IMR-90 (cell line): ENCODE results near the gene KPRP. TPM values are rescaled to one million over a fixed set of nuclear protein-coding genes. Genes with fewer than 3 reads are reported as not detected.
A peak's percentile ranks its signal among the peaks of the same experiment; 100 is the strongest.

Experiments
- ATAC-seq: fragments of 200-7000 bp; cut with Tn5 transposase; 2 replicates; pipeline ENCODE4 v1.9.1; 2020; ENCODE audit warnings: low read depth, mild to moderate bottlenecking, moderate library complexity
- BruUV-seq: library from RNA; stranded (reverse); fragments of 400-500 nt; replicated peaks from 2 replicates; lab custom pipeline; 2021; lab: Mats Ljungman, UMichigan
- CTCF ChIA-PET: fragments of 300-600 bp; formaldehyde crosslinking; extraction: SDS; loops from one replicate; lab custom pipeline; 2021; ENCODE audit warnings: antibody characterized with exemption; lab: Yijun Ruan, JAX
- POLR2A ChIA-PET: fragments of 300-600 bp; sonication (Branson Sonifier 250); formaldehyde crosslinking; loops from one replicate; lab custom pipeline; 2022; ENCODE audit warnings: antibody characterized with exemption; ENCODE audit not compliant: unreplicated experiment; lab: Charles Lee
- DNase-seq: peaks from one replicate; pipeline ENCODE4 v3.0.0; 2013
- H2AFZ ChIP-seq: replicated peaks from 2 replicates; pipeline ENCODE3; 2013; ENCODE audit warnings: low read length, mild to moderate bottlenecking; ENCODE audit not compliant: poor library complexity
- H2AK5ac ChIP-seq: 2 replicates; pipeline ENCODE4 v1.6.1; 2013; ENCODE audit warnings: low read depth, low read length, inconsistent platforms
- H2AK9ac ChIP-seq: replicated peaks from 2 replicates; pipeline ENCODE3; 2013; ENCODE audit warnings: mild to moderate bottlenecking, low read depth, low read length, moderate library complexity; ENCODE audit not compliant: poor library complexity
- H2BK120ac ChIP-seq: 2 replicates; pipeline ENCODE4 v1.6.1; 2013; ENCODE audit warnings: low read depth, low read length, inconsistent platforms
- H2BK15ac ChIP-seq: 3 replicates; pipeline ENCODE4 v1.6.1; 2013; ENCODE audit warnings: low read depth, low read length, inconsistent platforms
- H2BK20ac ChIP-seq: 2 replicates; pipeline ENCODE4 v1.6.1; 2013; ENCODE audit warnings: low read depth, mild to moderate bottlenecking, inconsistent platforms, low read length, moderate library complexity
- H2BK5ac ChIP-seq: 2 replicates; pipeline ENCODE4 v1.6.1; 2013; ENCODE audit warnings: mild to moderate bottlenecking, low read depth, low read length, inconsistent platforms; ENCODE audit not compliant: poor library complexity, severe bottlenecking
- H3K14ac ChIP-seq: replicated peaks from 2 replicates; pipeline ENCODE4 v1.6.1; 2013; ENCODE audit warnings: low read depth, low read length, inconsistent platforms
- H3K18ac ChIP-seq: 2 replicates; pipeline ENCODE4 v1.6.1; 2013; ENCODE audit warnings: low read depth, low read length, control low read depth
- H3K23ac ChIP-seq: 2 replicates; pipeline ENCODE4 v1.6.1; 2013; ENCODE audit warnings: low read depth, low read length, inconsistent platforms
- H3K27ac ChIP-seq: 2 replicates; pipeline ENCODE4 v1.5.1; 2013; ENCODE audit warnings: mild to moderate bottlenecking, control low read depth, low read length; ENCODE audit not compliant: insufficient read depth
- H3K27me3 ChIP-seq: 2 replicates; pipeline ENCODE4 v1.6.1; 2013; ENCODE audit warnings: low read length; ENCODE audit not compliant: control insufficient read depth, insufficient read depth
- H3K36me3 ChIP-seq: 2 replicates; pipeline ENCODE4 v1.6.1; 2013; ENCODE audit warnings: low read length, mixed read lengths; ENCODE audit not compliant: control insufficient read depth, insufficient read depth
- H3K4ac ChIP-seq: 2 replicates; pipeline ENCODE4 v1.6.1; 2013; ENCODE audit warnings: low read depth, low read length, inconsistent platforms
- H3K4me1 ChIP-seq: 2 replicates; pipeline ENCODE4 v1.6.1; 2013; ENCODE audit warnings: low read length, mixed read lengths; ENCODE audit not compliant: control insufficient read depth, insufficient read depth
- H3K4me2 ChIP-seq: 2 replicates; pipeline ENCODE4 v1.6.1; 2013; ENCODE audit warnings: low read depth, mild to moderate bottlenecking, control low read depth, low read length, moderate library complexity
- H3K4me3 ChIP-seq: 2 replicates; pipeline ENCODE4 v1.5.1; 2013; ENCODE audit warnings: low read depth, mild to moderate bottlenecking, control low read depth, low read length, moderate library complexity; ENCODE audit not compliant: insufficient read depth
- H3K56ac ChIP-seq: 2 replicates; pipeline ENCODE4 v1.6.1; 2013; ENCODE audit warnings: low read length, inconsistent platforms; ENCODE audit not compliant: insufficient read depth; ENCODE audit errors: extremely low read depth
- H3K79me1 ChIP-seq, 2 experiments: 2 replicates each; pipeline ENCODE4 v1.6.1; 2013; ENCODE audit warnings: low read length in 2 of 2, inconsistent platforms in 1 of 2, low read depth in 1 of 2
- H3K9ac ChIP-seq: 2 replicates; pipeline ENCODE4 v1.6.1; 2013; ENCODE audit warnings: low read depth, low read length, control low read depth
- H3K9me1 ChIP-seq: 2 replicates; pipeline ENCODE4 v1.6.1; 2013; ENCODE audit warnings: low read length, inconsistent platforms; ENCODE audit not compliant: insufficient read depth
- H3K9me3 ChIP-seq: 2 replicates; pipeline ENCODE4 v1.6.1; 2013; ENCODE audit warnings: low read length; ENCODE audit not compliant: control insufficient read depth, insufficient read depth
- H4K20me1 ChIP-seq: 2 replicates; pipeline ENCODE4 v1.6.1; 2013; ENCODE audit warnings: low read length, inconsistent platforms; ENCODE audit not compliant: insufficient read depth
- H4K5ac ChIP-seq: 2 replicates; pipeline ENCODE4 v1.6.1; 2013; ENCODE audit warnings: mild to moderate bottlenecking, low read depth, low read length, control low read depth
- H4K8ac ChIP-seq, 2 experiments: 2 replicates each; pipeline ENCODE4 v1.6.1; 2013; ENCODE audit warnings: low read depth in 2 of 2, low read length in 2 of 2, control low read depth in 1 of 2, inconsistent platforms in 1 of 2
- H4K91ac ChIP-seq: 2 replicates; pipeline ENCODE4 v1.6.1; 2013; ENCODE audit warnings: low read depth, low read length, inconsistent platforms; ENCODE audit not compliant: insufficient read depth
- MAFK ChIP-seq: IDR thresholded peaks from 2 replicates; pipeline ENCODE4 v1.6.1; 2012; ENCODE audit warnings: low read depth, low read length, improper control_type of control experiment
- RFX5 ChIP-seq: IDR thresholded peaks from 2 replicates; pipeline ENCODE4 v1.8.0; 2012; ENCODE audit warnings: low read depth, mild to moderate bottlenecking, low read length, moderate library complexity
- WGBS, 2 experiments: methylation state at CpG; one replicate each; pipeline versions ENCODE4 v1.1.5 to v1.1.7; 2013; ENCODE audit warnings: missing lambda C conversion rate in 2 of 2; ENCODE audit not compliant: insufficient read length in 1 of 2; ENCODE audit errors: extremely low coverage in 2 of 2; 5-methylcytosine and 5-hydroxymethylcytosine counted together
- dilution Hi-C: fragments of 300-500 bp; cut with HindIII; formaldehyde crosslinking; loops from one replicate; pipeline ENCODE4 v1.14.3; 2018; ENCODE audit warnings: low sequenced_read_pairs; ENCODE audit not compliant: unreplicated experiment
- in situ Hi-C: fragments of 300-500 bp; cut with MboI; formaldehyde crosslinking; loops from 3 replicates; pipeline ENCODE4 v1.14.3; 2019; ENCODE audit warnings: low sequenced_read_pairs, inconsistent platforms, mixed read lengths
- intact Hi-C: fragments of 100-400 bp; cut with micrococcal nuclease; formaldehyde crosslinking; loops from 2 replicates; pipeline ENCODE4 v1.10.0; 2022
- polyA plus RNA-seq, 3 experiments: library from polyadenylated mRNA; depleted of rRNA; stranded (reverse); fragments of >200 nt; gene quantifications; 2 replicates each; pipeline ENCODE4 v1.2.3, GENCODE V29; 2012; ENCODE audit warnings: low replicate concordance in 1 of 3
- total RNA-seq: library from RNA; depleted of rRNA; stranded (reverse); fragments of >200 nt; gene quantifications from 2 replicates; pipeline ENCODE4 v1.2.3, GENCODE V29; 2012

KPRP gene
- total and polyA plus RNA-seq, 2 of the 4 experiments (the other 2 are of a cell fraction): not detected

DNA sequence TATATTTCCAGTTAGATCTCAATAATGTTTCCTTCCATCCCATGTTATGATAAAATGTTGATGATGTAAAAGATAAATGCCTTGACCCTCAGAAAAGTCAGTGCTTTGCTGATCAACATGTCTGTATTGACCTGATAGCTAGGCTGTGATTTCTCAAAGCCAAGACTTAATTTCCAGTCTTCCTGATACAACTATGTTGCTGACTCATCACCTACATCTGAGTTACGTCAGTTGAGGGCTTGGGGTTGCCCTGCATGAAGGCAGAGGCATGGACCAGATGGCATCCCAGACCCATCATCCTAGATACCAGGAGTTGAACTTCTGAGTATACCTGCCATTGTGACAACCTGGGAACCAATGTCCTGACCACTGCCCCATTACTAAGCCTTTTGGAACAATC, 43.5 kb downstream of the KPRP start:
- Histone ChIP-seq H2AFZ (no peak overlapping the region), H3K79me1 (no peaks in the 10 kb centered on the region), H3K4ac (no peak overlapping the region), H2AK9ac (no peak overlapping the region), H3K56ac (no peak overlapping the region), H2BK5ac (no peak overlapping the region), H3K18ac (no peak overlapping the region), H3K27ac (no peak overlapping the region), H3K9me1 (no peaks in the 10 kb centered on the region), H3K36me3 (no peaks in the 10 kb centered on the region), H2AK5ac (no peak overlapping the region), H4K8ac (no peak overlapping the region), H3K14ac (no peak overlapping the region), H3K4me1 (no peaks in the 10 kb centered on the region), H3K4me3 (no peak overlapping the region), H3K4me2 (no peak overlapping the region), H3K23ac (no peak overlapping the region), H2BK120ac (no peak overlapping the region), H3K9ac (no peak overlapping the region), H2BK20ac (no peak overlapping the region), H3K9me3 (no peaks in the 10 kb centered on the region; the same call in 1 of the 2 replicates), H4K91ac (no peak overlapping the region), H4K20me1 (no peaks in the 10 kb centered on the region), H2BK15ac (no peak overlapping the region), H3K27me3 (no peaks in the 10 kb centered on the region), H4K5ac (no peak overlapping the region)
- POLR2A ChIA-PET: no interaction called here
- in situ Hi-C loops (no loop called here), intact Hi-C loops (no loop called here), dilution Hi-C loops (no loop called here)
- BruUV-seq: no TSS peak
- DNase-seq: no peak
- TF ChIP-seq MAFK (peak; percentile 45), RFX5 (no peak)
- no CpG with 5 or more reads among the region's 1 CpG for WGBS, 2 experiments
- ATAC-seq: no peak
- CTCF ChIA-PET: no interaction called here
